GM18498 (cell line): ENCODE results near the gene SETBP1.

ENCODE experiments used
- ATAC-seq: cut with Tn5 transposase; IDR thresholded peaks from one replicate; pipeline ENCODE4 v1.9.1; 2021; ENCODE audit warnings: mild to moderate bottlenecking, moderate library complexity; ENCODE audit not compliant: unreplicated experiment

The SETBP1 gene

GRCh38 chr18:44679056-44679913, 1.4 kb upstream of the SETBP1 start:
- peak; percentile 90 for ATAC-seq

- ATAC-seq, result no peak
These were observed 795 bp upstream of the SETBP1 start for GRCh38 chr18:44679914-44680272.

- no peak for ATAC-seq
These were observed 635 bp downstream of the SETBP1 start for GRCh38 chr18:44681076-44681970.

- no peak for ATAC-seq
These were observed 1.6 kb downstream of the SETBP1 start for GRCh38 chr18:44682201-44682870.

GRCh38 chr18:44682871-44683221, 2.2 kb downstream of the SETBP1 start:
- ATAC-seq, result no peak

GRCh38 chr18:44683556-44683955, 2.9 kb downstream of the SETBP1 start:
- no peak for ATAC-seq

GRCh38 chr18:44685296-44685695, 4.6 kb downstream of the SETBP1 start:
- no peak for ATAC-seq

- ATAC-seq, result no peak
These were observed 5.5 kb downstream of the SETBP1 start for GRCh38 chr18:44686156-44686555.

- no peak for ATAC-seq
These were observed 6.7 kb downstream of the SETBP1 start for GRCh38 chr18:44687421-44687820.

- no peak for ATAC-seq
These were observed 9.0 kb downstream of the SETBP1 start for GRCh38 chr18:44689736-44690135.

- ATAC-seq, result no peak
These were observed 10.6 kb downstream of the SETBP1 start for GRCh38 chr18:44691148-44691925.

GRCh38 chr18:44693030-44693784, 12.5 kb downstream of the SETBP1 start:
- no peak for ATAC-seq

GRCh38 chr18:44695503-44695902, 14.8 kb downstream of the SETBP1 start:
- no peak for ATAC-seq

- ATAC-seq, result no peak
These were observed 16.2 kb downstream of the SETBP1 start for GRCh38 chr18:44696892-44697291.

GRCh38 chr18:44697315-44697714, 16.6 kb downstream of the SETBP1 start:
- ATAC-seq, result no peak

GRCh38 chr18:44698518-44698917, 17.8 kb downstream of the SETBP1 start:
- no peak for ATAC-seq

- ATAC-seq, result no peak
These were observed 19.0 kb downstream of the SETBP1 start for GRCh38 chr18:44699572-44700261.

GRCh38 chr18:44700652-44701051, 20.0 kb downstream of the SETBP1 start:
- peak; percentile 65 for ATAC-seq

- no peak for ATAC-seq
These were observed 20.5 kb downstream of the SETBP1 start for GRCh38 chr18:44701227-44701626.
